Stimulated activated naive CD8-positive, alpha-beta T cell treated with anti-CD3 and anti-CD28 coated beads, Interleukin-15, amount 100 ng/mL, for 72 hours (primary cell): Measurements from ENCODE around the gene TPPP.
"Not testable (repeated sequence)": the region's sequence is repeated elsewhere in the genome, so short reads cannot be mapped to it uniquely, and the experiment has no call there.

Source experiments
- ATAC-seq: fragments of 150-1000 bp; cut with Tn5 transposase; 2 replicates; pipeline ENCODE4 v1.10.0; 2021; ENCODE audit warnings: mild to moderate bottlenecking, moderate library complexity
- DNase-seq, 2 donors: peaks; one replicate each; pipeline ENCODE4 v3.0.0; 2021 to 2022
- H3K27ac Mint-ChIP-seq, 2 donors: one replicate each; pipeline ENCODE4 v1.8.0; 2022; ENCODE audit warnings: mild to moderate bottlenecking in 2 of 2, mixed read lengths in 2 of 2, moderate library complexity in 2 of 2
- H3K27me3 Mint-ChIP-seq: one replicate; pipeline ENCODE4 v1.8.0; 2022; ENCODE audit warnings: mixed read lengths
- H3K4me1 Mint-ChIP-seq: one replicate; pipeline ENCODE4 v1.8.0; 2022; ENCODE audit warnings: mild to moderate bottlenecking, mixed read lengths
- H3K4me3 Mint-ChIP-seq, 2 donors: one replicate each; pipeline ENCODE4 v1.8.0; 2022; ENCODE audit warnings: mild to moderate bottlenecking in 2 of 2, mixed read lengths in 2 of 2, moderate library complexity in 1 of 2
- H3K9me3 Mint-ChIP-seq, 2 donors: one replicate each; pipeline ENCODE4 v1.8.0; 2022; ENCODE audit warnings: mixed read lengths in 2 of 2

TPPP gene

DNA sequence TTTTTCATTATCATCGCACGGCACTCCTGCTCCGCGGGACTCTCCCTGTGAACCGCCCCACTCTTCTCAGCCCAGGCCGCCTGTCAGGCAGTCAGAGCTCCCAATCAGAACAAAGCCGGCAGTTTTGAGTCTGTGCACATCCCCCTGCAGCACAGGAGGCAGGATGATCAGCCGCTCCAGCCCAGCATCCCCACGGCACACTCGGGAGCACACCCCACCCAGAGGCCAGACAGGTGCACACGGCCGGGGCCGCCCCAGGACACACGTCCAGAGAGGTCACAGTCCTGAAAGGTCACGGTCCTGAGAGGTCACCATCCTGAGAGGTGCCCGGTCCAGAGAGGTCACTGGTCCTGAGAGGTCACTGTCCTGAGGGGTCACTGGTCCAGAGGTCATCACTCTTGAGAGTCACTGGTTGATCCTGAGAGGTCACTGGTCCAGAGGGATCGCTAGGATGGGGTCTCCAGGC is 8.4 kb downstream of the TPPP start:
- DNase-seq (no peak), ATAC-seq (no peak)
- Mint-ChIP-seq H3K4me1 (no peaks in the 10 kb centered on the region), H3K27me3 (peaks cover 23% of the 10 kb centered on the region), H3K27ac (no peak overlapping the region), H3K9me3 (no peaks in the 10 kb centered on the region), H3K4me3 (no peak overlapping the region)

DNA sequence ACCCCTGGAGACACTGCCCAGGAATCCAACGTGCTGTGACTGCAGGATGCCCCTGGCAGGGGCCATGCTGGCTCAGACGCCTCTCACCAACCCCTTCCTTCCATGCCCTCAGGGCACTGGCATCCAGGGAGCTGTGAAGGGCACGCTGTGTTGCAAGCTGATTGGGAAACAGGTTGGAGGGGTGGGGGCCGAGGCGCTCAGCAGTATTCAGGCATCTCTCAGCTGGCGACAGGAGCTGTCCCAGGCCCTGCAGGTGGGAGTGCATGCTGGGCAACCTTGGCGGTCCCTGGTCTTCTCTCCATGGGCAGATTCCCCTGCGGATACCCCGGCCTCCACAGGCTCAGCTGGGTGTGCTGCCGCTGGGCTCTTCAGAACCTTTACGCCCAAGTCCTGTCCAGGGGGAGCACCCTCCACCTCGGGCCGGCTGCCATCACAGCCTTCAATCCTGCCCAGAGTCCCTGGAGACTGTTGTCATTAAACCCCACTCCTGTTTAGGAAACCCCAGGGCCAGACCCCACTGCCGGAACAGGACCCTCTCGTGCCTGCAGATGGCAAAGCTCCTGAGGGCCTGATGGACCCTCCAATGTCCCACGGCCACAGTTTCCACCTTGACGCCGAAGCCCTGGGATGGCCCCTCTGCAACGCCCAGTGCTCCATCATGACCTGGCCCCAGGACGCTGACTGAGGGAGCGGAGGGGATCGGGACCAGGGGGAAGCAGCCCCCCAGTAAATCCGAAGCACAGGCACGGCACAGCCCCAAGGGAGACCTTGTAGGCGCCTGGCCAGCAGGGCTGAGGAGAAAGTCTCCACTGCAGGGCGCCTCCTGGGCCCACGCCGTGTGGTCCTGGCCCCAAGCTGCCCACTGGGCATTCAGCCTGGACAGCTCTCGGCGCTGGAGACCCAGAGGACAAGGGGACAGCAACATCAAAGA is 9.3 kb downstream of the TPPP start:
- no peak for DNase-seq
- Mint-ChIP-seq H3K9me3 (no peaks in the 10 kb centered on the region), H3K4me1 (no peaks in the 10 kb centered on the region), H3K27ac (no peak overlapping the region), H3K4me3 (no peak overlapping the region), H3K27me3 (peaks cover 23% of the 10 kb centered on the region)
- ATAC-seq = no peak

DNA sequence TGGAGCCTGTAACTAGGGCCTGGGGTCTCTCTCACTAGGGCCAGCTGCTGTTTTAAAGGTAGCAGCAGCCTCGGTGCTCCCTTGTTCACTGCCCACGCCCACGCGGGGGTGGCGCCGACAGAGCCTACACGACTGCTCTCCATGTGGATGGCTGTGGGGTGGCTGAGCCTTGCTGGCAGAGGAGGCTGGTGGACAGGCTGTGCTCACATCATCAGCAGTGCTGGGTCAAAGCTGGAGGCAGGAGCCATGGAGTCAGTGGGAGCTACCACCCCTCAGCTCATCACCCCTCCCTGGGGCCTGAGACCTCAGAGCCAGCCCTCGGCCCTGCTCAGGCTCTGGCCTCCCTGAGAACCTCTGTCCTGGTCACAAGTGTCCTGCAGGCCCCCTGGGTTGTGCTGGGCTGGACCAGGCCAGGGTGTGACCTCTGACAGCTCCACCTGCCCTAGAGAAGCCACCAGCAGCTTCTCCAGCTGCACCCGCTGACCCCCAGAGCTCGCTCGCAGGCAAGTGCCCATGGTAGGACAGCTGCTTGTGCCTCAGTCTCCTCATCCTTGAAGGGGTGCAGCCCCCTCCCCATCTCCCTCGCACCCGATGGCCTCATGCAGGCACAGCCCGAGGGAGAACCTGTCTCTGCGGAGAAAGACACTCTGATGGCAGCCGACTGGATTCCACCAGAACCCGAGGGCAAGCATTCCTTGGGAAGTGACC is 10.3 kb downstream of the TPPP start:
- not testable (repeated sequence) for DNase-seq, H3K9me3 Mint-ChIP-seq, H3K4me1 Mint-ChIP-seq, H3K4me3 Mint-ChIP-seq, ATAC-seq, H3K27ac Mint-ChIP-seq
- H3K27me3 Mint-ChIP-seq = peaks cover 23% of the 10 kb centered on the region

DNA sequence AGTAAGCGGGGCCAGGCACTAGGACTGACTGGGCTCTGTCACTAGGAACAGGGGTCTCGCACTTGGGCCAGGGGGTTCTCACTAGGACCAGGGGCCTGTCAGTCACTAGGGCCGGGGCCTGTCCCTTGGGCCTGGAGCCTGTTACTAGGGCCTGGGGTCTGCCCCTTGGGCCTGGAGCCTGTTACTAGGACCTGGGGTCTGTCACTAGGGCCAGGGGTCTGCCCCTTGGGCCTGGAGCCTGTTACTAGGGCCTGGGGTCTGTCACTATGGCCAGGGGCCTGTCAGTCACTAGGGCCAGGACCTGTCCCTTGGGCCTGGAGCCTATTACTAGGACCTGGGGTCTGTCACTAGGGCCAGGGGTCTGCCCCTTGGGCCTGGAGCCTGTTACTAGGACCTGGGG is 10.9 kb downstream of the TPPP start:
- peaks cover 28% of the 10 kb centered on the region for H3K27me3 Mint-ChIP-seq
- H3K9me3 Mint-ChIP-seq, DNase-seq, H3K27ac Mint-ChIP-seq, H3K4me1 Mint-ChIP-seq, ATAC-seq, H3K4me3 Mint-ChIP-seq: not testable (repeated sequence)

DNA sequence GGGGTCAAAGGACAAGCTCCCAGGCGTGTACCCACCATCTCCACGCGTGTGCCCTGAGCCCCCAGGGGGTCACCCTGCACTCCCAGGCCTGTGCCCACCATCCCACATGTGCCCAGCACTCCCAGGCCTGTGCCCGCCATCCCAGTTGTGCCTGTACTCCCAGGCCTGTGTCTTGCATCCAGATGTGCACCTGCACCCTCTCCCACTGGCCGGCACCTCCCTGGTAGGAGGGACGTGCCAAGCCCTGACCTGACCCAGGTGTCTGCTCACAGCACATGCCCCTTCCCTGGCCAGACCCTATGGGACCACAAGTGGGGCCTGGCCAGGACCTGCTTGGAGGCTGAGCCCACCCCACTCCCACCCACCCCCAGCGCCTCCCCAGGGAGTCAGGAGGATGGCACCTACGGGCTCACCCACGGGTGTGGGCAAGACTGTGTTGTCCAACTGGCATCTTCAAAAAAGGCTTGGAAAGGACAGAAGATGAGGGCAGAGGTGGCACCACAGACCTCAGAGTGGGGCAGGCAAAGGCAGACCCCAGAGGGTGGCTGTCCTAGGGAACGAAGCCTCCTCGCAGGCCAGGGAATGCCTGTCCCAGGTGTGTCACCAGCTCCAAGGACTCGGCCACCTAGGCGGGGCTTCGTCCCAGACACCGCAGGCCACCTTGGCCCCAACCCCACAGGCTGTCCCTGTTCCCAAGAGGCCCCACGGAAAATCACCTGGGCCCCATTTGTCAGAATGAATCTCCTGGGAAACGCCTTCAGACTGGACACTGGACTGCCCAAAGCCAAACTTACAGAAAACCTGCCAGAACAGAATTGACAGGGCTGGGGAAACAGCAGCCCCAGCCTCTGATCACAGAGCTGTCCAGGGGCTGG is 11.6 kb downstream of the TPPP start:
- H3K27ac Mint-ChIP-seq, DNase-seq, H3K4me3 Mint-ChIP-seq, H3K9me3 Mint-ChIP-seq, ATAC-seq, H3K4me1 Mint-ChIP-seq: not testable (repeated sequence)
- H3K27me3 Mint-ChIP-seq = peaks cover 34% of the 10 kb centered on the region

DNA sequence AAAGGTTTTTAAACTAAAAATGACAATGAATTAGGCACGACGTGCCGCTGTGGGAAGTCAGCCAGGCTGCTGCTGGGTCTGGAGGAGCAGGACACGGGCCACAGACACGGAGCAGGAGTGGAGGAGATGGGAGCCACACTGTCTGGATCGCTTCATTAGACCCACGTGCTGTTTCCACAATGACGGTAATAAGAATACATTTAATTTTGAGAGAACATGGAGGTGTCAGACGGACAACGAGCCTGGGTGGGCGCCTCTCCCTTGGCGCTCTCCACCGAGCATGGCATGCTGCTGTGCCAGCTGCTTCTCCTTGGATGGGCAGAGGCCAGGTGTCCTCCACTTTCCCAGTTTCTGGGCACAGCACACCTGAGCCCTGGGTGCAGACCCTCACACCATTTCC is 12.3 kb downstream of the TPPP start:
- peaks cover 40% of the 10 kb centered on the region for H3K27me3 Mint-ChIP-seq
- H3K27ac Mint-ChIP-seq, DNase-seq, H3K4me3 Mint-ChIP-seq, H3K9me3 Mint-ChIP-seq, ATAC-seq, H3K4me1 Mint-ChIP-seq: not testable (repeated sequence)

DNA sequence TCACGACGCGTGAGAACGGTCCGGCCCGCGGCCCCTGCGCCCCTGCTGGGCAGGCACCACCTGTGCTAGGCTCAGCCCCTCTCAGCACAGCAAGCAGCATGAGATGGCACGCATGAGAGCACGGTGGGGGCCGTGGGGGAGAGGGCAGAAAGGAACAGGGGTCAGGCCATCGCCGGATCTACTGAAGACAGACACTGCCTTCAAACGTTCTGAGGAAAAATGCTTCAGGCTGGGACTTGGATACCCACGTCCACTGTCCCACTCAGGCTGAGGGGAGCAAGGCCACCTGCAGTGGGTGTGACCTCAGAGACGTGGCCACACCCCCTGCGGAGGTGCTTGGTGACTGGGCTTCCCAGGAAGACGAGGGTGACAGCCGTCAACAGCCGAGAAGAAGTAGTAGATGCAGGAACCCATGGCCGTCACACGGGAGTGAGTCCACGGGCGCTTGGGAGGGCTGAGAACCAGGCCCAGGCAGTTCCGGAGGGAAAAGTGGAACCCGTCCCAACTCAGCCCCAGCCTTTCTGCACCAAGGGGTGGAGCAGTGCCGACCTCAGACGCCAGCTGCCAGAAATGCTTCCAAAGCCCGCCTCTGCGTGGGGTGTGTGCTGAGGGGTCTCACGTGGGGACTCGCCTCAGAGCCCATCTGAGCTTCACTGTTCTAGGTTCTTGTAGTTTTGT is 12.9 kb downstream of the TPPP start:
- not testable (repeated sequence) for H3K27ac Mint-ChIP-seq, ATAC-seq, H3K9me3 Mint-ChIP-seq, DNase-seq, H3K4me1 Mint-ChIP-seq, H3K4me3 Mint-ChIP-seq
- H3K27me3 Mint-ChIP-seq = peaks cover 36% of the 10 kb centered on the region

DNA sequence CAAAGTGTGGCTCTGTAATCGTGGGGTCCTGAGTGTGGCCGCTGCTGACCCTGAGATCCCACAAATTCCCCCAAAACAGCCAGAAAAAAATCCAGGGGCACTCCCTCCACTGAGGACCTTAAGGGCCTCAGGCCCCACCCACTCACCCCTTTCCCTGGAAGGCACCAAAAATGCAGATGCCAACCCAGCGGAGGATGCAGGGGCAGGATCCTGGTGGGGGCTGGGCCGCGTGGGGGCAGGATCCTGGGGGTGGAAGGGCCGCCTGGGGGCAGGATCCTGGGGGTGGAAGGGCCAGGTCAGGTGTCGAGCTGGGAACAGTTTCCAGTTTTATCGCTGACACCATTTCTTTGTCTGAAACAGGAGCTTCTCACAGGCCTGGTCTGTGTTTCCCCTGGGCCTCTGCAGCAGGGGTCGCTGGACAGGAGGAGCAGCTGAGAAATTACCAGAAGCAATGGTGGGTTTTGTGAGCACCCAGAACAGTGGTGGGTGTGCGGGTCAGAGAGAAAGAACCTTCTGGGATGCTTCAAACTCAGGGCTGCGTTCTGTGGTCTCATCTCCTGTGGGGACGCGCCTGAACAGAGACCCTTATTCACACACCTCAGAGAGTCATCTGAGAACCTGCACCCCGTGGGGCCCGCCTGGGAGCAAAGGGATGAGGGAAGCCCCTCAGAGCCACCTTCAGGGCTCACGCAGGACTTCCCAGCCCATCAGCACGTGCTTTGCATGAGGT is 13.8 kb downstream of the TPPP start:
- not testable (repeated sequence) for DNase-seq, H3K4me1 Mint-ChIP-seq, H3K4me3 Mint-ChIP-seq, H3K9me3 Mint-ChIP-seq, ATAC-seq, H3K27ac Mint-ChIP-seq
- H3K27me3 Mint-ChIP-seq = peaks cover 28% of the 10 kb centered on the region

DNA sequence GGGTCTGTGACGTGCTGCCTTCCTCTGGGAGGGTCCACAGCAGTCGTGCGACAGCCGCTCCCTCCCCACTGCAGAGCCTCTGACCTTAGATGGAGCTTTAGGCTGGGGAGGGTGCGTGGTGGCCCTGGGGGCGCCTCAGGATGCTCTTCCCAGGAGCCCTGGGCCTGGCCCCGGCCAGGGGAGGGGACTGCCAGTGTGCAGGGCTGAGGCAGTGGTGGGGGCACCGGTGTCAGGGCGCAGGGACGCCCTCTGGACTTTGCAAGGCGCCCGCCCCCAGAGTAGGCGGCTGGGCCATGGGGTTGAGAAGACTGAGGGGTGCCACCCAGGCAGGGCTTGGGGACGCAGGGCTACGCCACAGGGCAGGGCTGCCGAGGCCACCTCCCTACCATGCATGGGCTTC is 14.6 kb downstream of the TPPP start:
- peaks cover 30% of the 10 kb centered on the region for H3K27me3 Mint-ChIP-seq
- peak; percentile 28 for ATAC-seq
- not testable (repeated sequence) for DNase-seq, H3K27ac Mint-ChIP-seq, H3K4me1 Mint-ChIP-seq, H3K4me3 Mint-ChIP-seq, H3K9me3 Mint-ChIP-seq

DNA sequence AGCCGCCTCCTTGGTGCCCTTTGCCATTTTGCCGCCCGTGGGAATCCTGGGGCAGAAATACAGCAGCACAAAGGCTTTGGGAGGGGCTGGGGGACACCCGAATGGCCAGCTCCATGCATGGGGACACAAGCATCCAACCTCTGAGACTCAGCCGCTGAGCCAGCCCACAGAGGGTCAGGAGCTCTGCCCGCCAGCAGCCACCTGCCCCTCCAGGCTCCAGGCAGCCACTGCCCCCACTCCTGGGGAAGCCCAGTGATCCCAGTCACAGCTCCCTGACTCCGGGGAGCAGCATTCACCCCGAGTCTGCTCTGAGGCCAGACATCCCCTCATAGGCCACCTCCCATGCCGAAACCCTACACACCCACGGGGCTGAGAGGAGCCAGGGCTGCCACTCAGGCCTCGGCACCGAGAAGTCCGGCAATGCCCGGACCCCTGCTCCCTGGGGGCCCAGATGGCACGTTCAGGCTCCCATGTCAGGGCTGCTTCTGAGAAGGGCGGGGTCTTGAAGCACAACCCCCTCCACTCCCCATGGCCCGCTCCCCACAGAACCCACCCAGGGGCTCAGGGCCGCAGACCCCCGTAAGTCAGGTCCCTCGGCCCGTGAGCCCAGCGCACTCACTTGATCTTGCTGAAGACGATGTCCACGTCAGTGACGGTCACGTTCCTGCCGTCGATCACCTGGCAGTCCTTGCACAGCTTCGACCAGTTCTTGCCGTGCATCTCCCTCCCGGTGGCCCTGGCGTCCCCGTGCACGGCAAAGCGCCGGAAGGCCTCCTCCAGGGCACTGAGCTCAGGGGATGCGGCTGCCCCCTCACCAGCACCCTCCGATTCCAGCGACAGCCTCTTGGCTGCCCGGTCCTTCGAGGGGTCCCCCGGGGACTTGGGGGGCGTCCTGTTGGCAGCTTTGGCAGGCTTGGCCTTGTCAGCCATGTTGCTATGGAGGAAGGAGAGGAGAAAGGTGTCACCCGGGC is 15.7 kb downstream of the TPPP start:
- DNase-seq (peak in 1 of 2 donors; percentile 7), ATAC-seq (no peak)
- Mint-ChIP-seq H3K9me3 (no peaks in the 10 kb centered on the region), H3K4me3 (peak overlapping the region in 1 of 2 donors; percentile 13), H3K27ac (peak overlapping the region in 1 of 2 donors; percentile 48), H3K4me1 (peaks cover 19% of the 10 kb centered on the region), H3K27me3 (peaks cover 41% of the 10 kb centered on the region)

DNA sequence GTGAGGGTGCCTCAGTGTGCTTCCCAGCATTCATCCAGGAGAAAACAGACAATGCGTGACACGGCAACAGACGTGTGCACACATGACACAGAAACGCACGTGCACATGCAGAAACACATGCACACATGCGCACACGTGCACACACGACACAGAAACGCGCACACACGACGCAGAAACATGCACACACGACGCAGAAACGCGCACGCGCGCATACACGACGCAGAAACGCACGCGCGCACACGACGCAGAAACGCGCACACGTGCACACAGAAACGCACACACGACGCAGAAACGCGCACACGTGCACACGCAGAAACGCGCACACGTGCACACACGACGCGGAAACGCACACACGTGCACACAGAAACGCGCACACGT is 16.5 kb downstream of the TPPP start:
- DNase-seq (no peak), ATAC-seq (no peak)
- H3K9me3 Mint-ChIP-seq = no peaks in the 10 kb centered on the region
- H3K27me3 Mint-ChIP-seq = peaks cover 47% of the 10 kb centered on the region
- no peak overlapping the region for H3K27ac Mint-ChIP-seq
- H3K4me1 Mint-ChIP-seq = peaks cover 25% of the 10 kb centered on the region
- no peak overlapping the region for H3K4me3 Mint-ChIP-seq

DNA sequence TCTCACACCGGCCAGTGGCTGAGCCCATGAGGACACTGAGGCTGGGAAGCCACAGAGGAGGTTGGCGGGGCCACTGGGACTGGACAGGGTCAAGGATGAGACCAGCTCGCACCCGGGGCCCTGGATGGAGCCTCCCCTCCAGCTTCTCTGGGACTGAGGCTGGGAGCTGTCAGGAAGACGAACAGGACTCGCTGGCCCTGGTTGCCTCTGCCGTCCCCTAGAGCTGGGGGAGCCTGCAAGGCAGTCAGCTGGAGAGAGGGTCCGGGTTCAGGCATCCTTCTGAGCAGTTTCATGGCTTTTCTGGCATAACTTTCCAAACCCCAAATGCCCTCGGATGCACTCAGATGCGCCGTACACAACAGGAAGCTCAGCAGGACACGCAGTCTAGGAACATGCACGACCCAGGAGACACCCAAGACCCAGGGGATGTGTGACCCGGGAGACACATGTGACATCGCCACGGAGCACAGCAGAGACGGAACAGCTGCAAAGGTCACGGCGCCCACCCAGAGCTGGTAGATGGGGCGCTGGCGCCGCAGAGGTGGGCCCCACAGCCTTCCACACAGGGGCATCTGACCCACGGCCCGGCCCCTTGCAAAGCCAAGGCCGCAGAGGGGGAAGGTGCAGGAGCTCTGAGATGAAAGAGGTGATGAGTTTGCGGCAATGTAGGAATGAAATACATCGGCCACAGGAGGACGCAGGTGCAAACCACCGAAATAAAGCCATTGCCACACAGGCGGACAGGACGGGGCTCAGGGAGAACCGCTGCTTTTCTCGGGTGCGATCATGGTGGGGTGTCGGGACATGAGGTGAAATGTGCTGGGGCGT is 17.1 kb downstream of the TPPP start:
- H3K4me3 Mint-ChIP-seq = no peak overlapping the region
- H3K27ac Mint-ChIP-seq = peak overlapping the region in 1 of 2 donors; percentile 42
- ATAC-seq (no peak), DNase-seq (peak in 1 of 2 donors; percentile 7)
- peaks cover 47% of the 10 kb centered on the region for H3K27me3 Mint-ChIP-seq
- no peaks in the 10 kb centered on the region for H3K9me3 Mint-ChIP-seq
- H3K4me1 Mint-ChIP-seq = peaks cover 25% of the 10 kb centered on the region
